PFSK-1 (cell line): ENCODE data around the gene SUMO4.

Source experiments
- FOXP2 ChIP-seq: optimal IDR thresholded peaks from 2 replicates; pipeline ENCODE3; 2011; ENCODE audit warnings: borderline replicate concordance, control low read depth, inconsistent platforms; ENCODE audit not compliant: insufficient read depth; ENCODE audit errors: extremely low read length, extremely low read depth
- POLR2AphosphoS5 ChIP-seq: IDR thresholded peaks from 2 replicates; pipeline ENCODE4 v1.6.1; 2012; ENCODE audit warnings: low read depth, mild to moderate bottlenecking, control low read depth, low read length, moderate library complexity
- REST ChIP-seq, 2 experiments: IDR thresholded peaks; 2 replicates each; pipeline versions ENCODE4 v1.6.1 to v1.8.0; 2011 to 2012; ENCODE audit warnings: low read depth in 2 of 2, low read length in 2 of 2, control low read depth in 1 of 2, inconsistent platforms in 1 of 2, mild to moderate bottlenecking in 1 of 2, moderate library complexity in 1 of 2; ENCODE audit not compliant: insufficient read depth in 1 of 2
- SIN3A ChIP-seq: IDR thresholded peaks from 2 replicates; pipeline ENCODE4 v1.6.1; 2012; ENCODE audit warnings: mild to moderate bottlenecking, low read length, moderate library complexity, borderline replicate concordance; ENCODE audit not compliant: insufficient read depth
- TAF1 ChIP-seq: IDR thresholded peaks from 2 replicates; pipeline ENCODE4 v1.6.1; 2012; ENCODE audit warnings: low read length, control low read depth, borderline replicate concordance; ENCODE audit not compliant: insufficient read depth

Gene SUMO4

GRCh38 chr6:149366267-149366921 is 33.7 kb upstream of the SUMO4 start:
- TF ChIP-seq REST (IDR thresholded peaks at IDR 0.05; ENCODE audit: insufficient read depth in 1 of 2, low read depth in 2 of 2, low read length in 2 of 2) = no peak
- TF ChIP-seq POLR2AphosphoS5 = no peak
- no peak for TF ChIP-seq SIN3A
- TF ChIP-seq TAF1 = no peak
- TF ChIP-seq FOXP2 = no peak

- TF ChIP-seq SIN3A (no peak), POLR2AphosphoS5 (no peak), FOXP2 (no peak), TAF1 (no peak), REST (IDR thresholded peaks at IDR 0.05; ENCODE audit: insufficient read depth in 1 of 2, low read depth in 2 of 2, low read length in 2 of 2) (no peak)
These were observed 32.0 kb upstream of the SUMO4 start for GRCh38 chr6:149368065-149368464.

GRCh38 chr6:149371154-149371553 is 28.9 kb upstream of the SUMO4 start:
- TF ChIP-seq FOXP2 = no peak
- no peak for TF ChIP-seq POLR2AphosphoS5
- no peak for TF ChIP-seq REST (IDR thresholded peaks at IDR 0.05; ENCODE audit: insufficient read depth in 1 of 2, low read depth in 2 of 2, low read length in 2 of 2)
- no peak for TF ChIP-seq SIN3A
- no peak for TF ChIP-seq TAF1

GRCh38 chr6:149372062-149372461 is 28.0 kb upstream of the SUMO4 start:
- TF ChIP-seq SIN3A (no peak), TAF1 (no peak), POLR2AphosphoS5 (no peak), FOXP2 (no peak), REST (IDR thresholded peaks at IDR 0.05; ENCODE audit: insufficient read depth in 1 of 2, low read depth in 2 of 2, low read length in 2 of 2) (no peak)

- TF ChIP-seq FOXP2 = no peak
- no peak for TF ChIP-seq TAF1
- TF ChIP-seq POLR2AphosphoS5 = no peak
- TF ChIP-seq SIN3A = no peak
- TF ChIP-seq REST (IDR thresholded peaks at IDR 0.05; ENCODE audit: insufficient read depth in 1 of 2, low read depth in 2 of 2, low read length in 2 of 2) = no peak
These were observed 26.6 kb upstream of the SUMO4 start for GRCh38 chr6:149373511-149373910.
